SU-DHL-6 (cell line): ENCODE data around the gene CORO1A.

Experiments used
- CTCF ChIP-seq: fragments of 200-600 bp; sonication (generic); IDR thresholded peaks from one replicate; pipeline ENCODE4 v1.5.1; 2017; ENCODE audit warnings: antibody characterized with exemption, mild to moderate bottlenecking, low read length, moderate library complexity; ENCODE audit not compliant: insufficient read depth, poor library complexity, severe bottlenecking
- EZH2phosphoT487 ChIP-seq: fragments of 200-600 bp; sonication (generic), shearing (Covaris generic); conservative IDR thresholded peaks from 2 replicates; pipeline ENCODE4 v1.6.1; 2018; ENCODE audit warnings: mild to moderate bottlenecking, antibody characterized with exemption, low read length, moderate library complexity, mixed read lengths

GRCh38 chr16:30185683-30186421, 2.5 kb downstream of the CORO1A start:
- TF ChIP-seq CTCF (no peak), EZH2phosphoT487 (no peak)
